CD4-positive, alpha-beta memory T cell (primary cell): ENCODE results near the gene GRWD1. TPM values are rescaled to one million over a fixed set of nuclear protein-coding genes. Genes with fewer than 3 reads are reported as not detected.

Source experiments
- CTCF ChIA-PET: fragments of 350-600 bp; sonication (Branson Sonifier 250); formaldehyde crosslinking; loops from one replicate; lab custom pipeline; 2021; ENCODE audit warnings: inconsistent platforms; ENCODE audit not compliant: partially characterized antibody; lab: Charles Lee
- POLR2A ChIA-PET: fragments of 350-600 bp; sonication (Branson Sonifier 250); formaldehyde crosslinking; loops from one replicate; lab custom pipeline; 2021; ENCODE audit not compliant: partially characterized antibody; lab: Charles Lee
- DNase-seq, 5 donors: peaks; one replicate each; pipeline versions ENCODE4 v3.0.0 to v3.0.0-alpha.2; 2020 to 2022; ENCODE audit warnings: mixed read lengths in 1 of 5
- H3K27ac ChIP-seq: one replicate; pipeline ENCODE4 v1.7.0; 2013; ENCODE audit warnings: low read depth, low read length
- H3K27me3 ChIP-seq: 2 replicates; pipeline ENCODE4 v1.7.0; 2013; ENCODE audit warnings: mild to moderate bottlenecking, low read length, moderate library complexity; ENCODE audit not compliant: insufficient read depth
- H3K36me3 ChIP-seq: 2 replicates; pipeline ENCODE4 v1.7.0; 2013; ENCODE audit warnings: mild to moderate bottlenecking, low read length, moderate library complexity; ENCODE audit not compliant: insufficient read depth
- H3K4me1 ChIP-seq: 2 replicates; pipeline ENCODE4 v1.7.0; 2013; ENCODE audit warnings: mild to moderate bottlenecking, low read length, moderate library complexity; ENCODE audit not compliant: insufficient read depth
- H3K4me3 ChIP-seq, 2 donors: one replicate each; pipeline ENCODE4 v1.7.0; 2013; ENCODE audit warnings: low read length in 2 of 2, mild to moderate bottlenecking in 1 of 2
- H3K9me3 ChIP-seq, 2 donors: one replicate each; pipeline ENCODE4 v1.7.0; 2013; ENCODE audit warnings: low read length in 2 of 2, control low read depth in 1 of 2; ENCODE audit not compliant: control insufficient read depth in 1 of 2
- H3K27ac Mint-ChIP-seq, 7 donors: one replicate each; pipeline ENCODE4 v1.8.0; 2020 to 2021; ENCODE audit warnings: mixed read lengths in 7 of 7, mild to moderate bottlenecking in 6 of 7, inconsistent platforms in 3 of 7, moderate library complexity in 3 of 7
- H3K27me3 Mint-ChIP-seq, 2 donors: one replicate each; pipeline ENCODE4 v1.8.0; 2020 to 2021; ENCODE audit warnings: mixed read lengths in 2 of 2
- H3K36me3 Mint-ChIP-seq, 2 donors: one replicate each; pipeline ENCODE4 v1.8.0; 2020 to 2021; ENCODE audit warnings: mixed read lengths in 2 of 2, inconsistent platforms in 1 of 2, mild to moderate bottlenecking in 1 of 2
- H3K4me1 Mint-ChIP-seq, 4 donors: one replicate each; pipeline ENCODE4 v1.8.0; 2020 to 2021; ENCODE audit warnings: mixed read lengths in 4 of 4, mild to moderate bottlenecking in 1 of 4
- H3K4me3 Mint-ChIP-seq, 8 donors: one replicate each; pipeline ENCODE4 v1.8.0; 2020 to 2021; ENCODE audit warnings: mixed read lengths in 8 of 8, mild to moderate bottlenecking in 7 of 8, moderate library complexity in 6 of 8, inconsistent platforms in 3 of 8
- H3K9me3 Mint-ChIP-seq, 8 donors: one replicate each; pipeline ENCODE4 v1.8.0; 2020 to 2021; ENCODE audit warnings: mixed read lengths in 8 of 8, mild to moderate bottlenecking in 5 of 8, inconsistent platforms in 3 of 8, moderate library complexity in 1 of 8
- intact Hi-C: fragments of 100-400 bp; cut with micrococcal nuclease; formaldehyde crosslinking; loops from one replicate; pipeline ENCODE4 v1.15.1; 2023
- polyA plus RNA-seq, 2 donors: library from polyadenylated mRNA; unstranded; fragments of 300-500 nt; fragmentation: Illumina TruSeq; gene quantifications; one replicate each; pipeline ENCODE4 v1.2.3, GENCODE V29; 2021
- total RNA-seq, 2 experiments: library from RNA; stranded (reverse); gene quantifications; one replicate each; pipeline ENCODE4 v1.2.3, GENCODE V29; 2021

The GRWD1 gene
- total and polyA plus RNA-seq, 4 experiments from 2014 or later: 36.2 to 52.8 (median 41.7) TPM

- Mint-ChIP-seq H3K36me3 (peaks cover 33 to 42% of the 10 kb centered on the region in 2 donors), H3K27me3 (peaks cover 6 to 14% of the 10 kb centered on the region in 2 donors), H3K27ac (peak overlapping the region in 6 of 7 donors; percentile 66 to 98 (median 90)), H3K9me3 (peaks cover 0 to 2% (median 0%) of the 10 kb centered on the region in 8 donors), H3K4me1 (peaks cover 19 to 45% (median 32%) of the 10 kb centered on the region in 4 donors), H3K4me3 (peak overlapping the region; percentile 86 to 94 (median 90))
- POLR2A ChIA-PET: interaction anchor here (0.8 to 1.0 kb wide), 5 partner anchors 21 to 83 kb away, joined by 3 read pairs; partner anchors contain the start of gene TMEM143
- no peak for DNase-seq
- CTCF ChIA-PET: interaction anchor here (0.8 kb wide), 1 partner anchor 547 kb away, joined by 3 read pairs; the partner anchor contains the start of genes GYS1 and RUVBL2
- Histone ChIP-seq H3K9me3 (no peaks in the 10 kb centered on the region), H3K4me1 (peaks cover 25% of the 10 kb centered on the region), H3K36me3 (peaks cover 31% of the 10 kb centered on the region), H3K27ac (peak overlapping the region; percentile 83), H3K4me3 (peak overlapping the region; percentile 75 to 85), H3K27me3 (no peaks in the 10 kb centered on the region)
- intact Hi-C loops: loop anchor here (5.0 kb wide), 1 partner anchor 66 kb away; the partner anchor contains the start of gene LMTK3
Measured at GRCh38 chr19:48446579-48446978, 796 bp downstream of the GRWD1 start.

GRCh38 chr19:48448563-48448962, 2.8 kb downstream of the GRWD1 start:
- peaks cover 39 to 55% of the 10 kb centered on the region in 2 donors for H3K36me3 Mint-ChIP-seq
- H3K27ac Mint-ChIP-seq: peak overlapping the region in 3 of 7 donors; percentile 50 to 62 (median 54)
- peaks cover 0 to 7% of the 10 kb centered on the region in 2 donors for H3K27me3 Mint-ChIP-seq
- ChIA-PET POLR2A (no interaction called here), CTCF (interaction anchor here (1.2 to 1.5 kb wide), 3 partner anchors 32 to 160 kb away, joined by 3 to 5 read pairs (median 3); partner anchors contain the start of gene KDELR1)
- peaks cover 25% of the 10 kb centered on the region for H3K4me1 ChIP-seq
- H3K9me3 ChIP-seq: no peaks in the 10 kb centered on the region
- DNase-seq: no peak
- intact Hi-C loops: loop anchor here (5.0 kb wide), 1 partner anchor 64 kb away; the partner anchor contains the start of gene LMTK3
- peaks cover 19 to 39% (median 32%) of the 10 kb centered on the region in 4 donors for H3K4me1 Mint-ChIP-seq
- no peak overlapping the region for H3K27ac ChIP-seq
- peak overlapping the region in 1 of 8 donors; percentile 31 for H3K4me3 Mint-ChIP-seq
- no peaks in the 10 kb centered on the region for H3K27me3 ChIP-seq
- H3K36me3 ChIP-seq: peaks cover 45% of the 10 kb centered on the region
- peaks cover 0 to 2% (median 0%) of the 10 kb centered on the region in 8 donors for H3K9me3 Mint-ChIP-seq
- H3K4me3 ChIP-seq: no peak overlapping the region

- Mint-ChIP-seq H3K9me3 (no peaks in the 10 kb centered on the region), H3K27me3 (no peaks in the 10 kb centered on the region), H3K36me3 (peaks cover 45 to 59% of the 10 kb centered on the region in 2 donors), H3K27ac (no peak overlapping the region), H3K4me3 (no peak overlapping the region), H3K4me1 (peaks cover 11 to 30% (median 21%) of the 10 kb centered on the region in 4 donors)
- intact Hi-C loops: no loop called here
- Histone ChIP-seq H3K4me1 (peaks cover 8% of the 10 kb centered on the region), H3K36me3 (peaks cover 45% of the 10 kb centered on the region), H3K27ac (no peak overlapping the region), H3K4me3 (no peak overlapping the region), H3K9me3 (no peaks in the 10 kb centered on the region), H3K27me3 (no peaks in the 10 kb centered on the region)
- ChIA-PET CTCF (no interaction called here), POLR2A (no interaction called here)
- DNase-seq: no peak
Measured at GRCh38 chr19:48450441-48450840, 4.7 kb downstream of the GRWD1 start.

- Mint-ChIP-seq H3K4me3 (no peak overlapping the region), H3K4me1 (peaks cover 8 to 26% (median 19%) of the 10 kb centered on the region in 4 donors), H3K27me3 (no peaks in the 10 kb centered on the region), H3K9me3 (no peaks in the 10 kb centered on the region), H3K27ac (no peak overlapping the region), H3K36me3 (peaks cover 44 to 55% of the 10 kb centered on the region in 2 donors)
- H3K27ac ChIP-seq: no peak overlapping the region
- peaks cover 49% of the 10 kb centered on the region for H3K36me3 ChIP-seq
- intact Hi-C loops: no loop called here
- POLR2A ChIA-PET: interaction anchor here (1.0 kb wide), 1 partner anchor 1141 kb away, joined by 5 read pairs; no protein-coding TSS in a partner anchor
- no peak for DNase-seq
- no peak overlapping the region for H3K4me3 ChIP-seq
- H3K27me3 ChIP-seq: no peaks in the 10 kb centered on the region
- H3K9me3 ChIP-seq: no peaks in the 10 kb centered on the region
- peaks cover 8% of the 10 kb centered on the region for H3K4me1 ChIP-seq
- CTCF ChIA-PET: no interaction called here
Measured at GRCh38 chr19:48450863-48451262, 5.1 kb downstream of the GRWD1 start.

- peaks cover 50% of the 10 kb centered on the region for H3K36me3 ChIP-seq
- ChIA-PET CTCF (no interaction called here), POLR2A (interaction anchor here (1.0 kb wide), 1 partner anchor 1140 kb away, joined by 5 read pairs; no protein-coding TSS in a partner anchor)
- H3K27me3 Mint-ChIP-seq: no peaks in the 10 kb centered on the region
- H3K4me3 ChIP-seq: no peak overlapping the region
- H3K36me3 Mint-ChIP-seq: peaks cover 41 to 54% of the 10 kb centered on the region in 2 donors
- H3K27me3 ChIP-seq: no peaks in the 10 kb centered on the region
- intact Hi-C loops: no loop called here
- H3K4me1 Mint-ChIP-seq: peaks cover 6 to 19% (median 15%) of the 10 kb centered on the region in 4 donors
- no peak overlapping the region for H3K27ac ChIP-seq
- DNase-seq: no peak
- H3K9me3 Mint-ChIP-seq: no peaks in the 10 kb centered on the region
- H3K9me3 ChIP-seq: no peaks in the 10 kb centered on the region
- peaks cover 1% of the 10 kb centered on the region for H3K4me1 ChIP-seq
- no peak overlapping the region for H3K4me3 Mint-ChIP-seq
- H3K27ac Mint-ChIP-seq: no peak overlapping the region
Measured at GRCh38 chr19:48451624-48452023, 5.8 kb downstream of the GRWD1 start.

GRCh38 chr19:48452289-48453190, 6.8 kb downstream of the GRWD1 start:
- Mint-ChIP-seq H3K4me1 (peaks cover 6 to 16% (median 12%) of the 10 kb centered on the region in 4 donors), H3K27me3 (no peaks in the 10 kb centered on the region), H3K36me3 (peaks cover 45 to 57% of the 10 kb centered on the region in 2 donors), H3K9me3 (no peaks in the 10 kb centered on the region), H3K27ac (no peak overlapping the region), H3K4me3 (no peak overlapping the region)
- Histone ChIP-seq H3K27ac (no peak overlapping the region), H3K36me3 (peaks cover 50% of the 10 kb centered on the region), H3K4me1 (no peaks in the 10 kb centered on the region), H3K27me3 (no peaks in the 10 kb centered on the region), H3K4me3 (no peak overlapping the region), H3K9me3 (no peaks in the 10 kb centered on the region)
- POLR2A ChIA-PET: no interaction called here
- no peak for DNase-seq
- CTCF ChIA-PET: no interaction called here
- intact Hi-C loops: no loop called here
